ENCODE results near the gene CDH16.
"Not testable (repeated sequence)": the region's sequence is repeated elsewhere in the genome, so short reads cannot be mapped to it uniquely, and the experiment has no call there.

The CDH16 gene

GRCh38 chr16:66946974-66947301 lies 28.3 kb upstream of the CDH16 start:
- no peak overlapping the region for H3K4me3 ChIP-seq (ENCODE audit: low read depth, low read length)
- in situ Hi-C loops (cut with HindIII; ENCODE audit: low sequenced_read_pairs), result no loop called here
- no peak for DNase-seq (ENCODE audit: low read depth, low spot score)
- TF ChIP-seq CTCF (IDR thresholded peaks at IDR 0.05; ENCODE audit: low read depth, low read length), result no peak

- TF ChIP-seq CTCF (IDR thresholded peaks at IDR 0.05; ENCODE audit: low read depth, low read length), result no peak
- in situ Hi-C loops (cut with HindIII; ENCODE audit: low sequenced_read_pairs), result no loop called here
- no peak for DNase-seq (ENCODE audit: low read depth, low spot score)
- H3K4me3 ChIP-seq (ENCODE audit: low read depth, low read length), result no peak overlapping the region
Measured at GRCh38 chr16:66946541-66946940, 27.9 kb upstream of the CDH16 start.

GRCh38 chr16:66945939-66946338 lies 27.3 kb upstream of the CDH16 start:
- H3K4me3 ChIP-seq (ENCODE audit: low read depth, low read length), result no peak overlapping the region
- in situ Hi-C loops (cut with HindIII; ENCODE audit: low sequenced_read_pairs), result no loop called here
- TF ChIP-seq CTCF (IDR thresholded peaks at IDR 0.05; ENCODE audit: low read depth, low read length), result no peak
- DNase-seq (ENCODE audit: low read depth, low spot score), result no peak

- DNase-seq (ENCODE audit: low read depth, low spot score); H3K4me3 ChIP-seq (ENCODE audit: low read depth, low read length); in situ Hi-C loops (cut with HindIII; ENCODE audit: low sequenced_read_pairs): not testable (repeated sequence)
Measured at GRCh38 chr16:66944971-66945370, 26.3 kb upstream of the CDH16 start.

- no peak for DNase-seq (ENCODE audit: low read depth, low spot score)
- in situ Hi-C loops (cut with HindIII; ENCODE audit: low sequenced_read_pairs), result no loop called here
- no peak for TF ChIP-seq CTCF (IDR thresholded peaks at IDR 0.05; ENCODE audit: low read depth, low read length)
- H3K4me3 ChIP-seq (ENCODE audit: low read depth, low read length), result no peak overlapping the region
Measured at GRCh38 chr16:66944054-66944441, 25.4 kb upstream of the CDH16 start.

- TF ChIP-seq CTCF (IDR thresholded peaks at IDR 0.05; ENCODE audit: low read depth, low read length), result no peak
- no peak for DNase-seq (ENCODE audit: low read depth, low spot score)
- H3K4me3 ChIP-seq (ENCODE audit: low read depth, low read length), result no peak overlapping the region
- in situ Hi-C loops (cut with HindIII; ENCODE audit: low sequenced_read_pairs), result no loop called here
Measured at GRCh38 chr16:66943426-66944053, 24.9 kb upstream of the CDH16 start.

GRCh38 chr16:66942981-66943380 lies 24.3 kb upstream of the CDH16 start:
- no peak overlapping the region for H3K4me3 ChIP-seq (ENCODE audit: low read depth, low read length)
- in situ Hi-C loops (cut with HindIII; ENCODE audit: low sequenced_read_pairs), result no loop called here
- TF ChIP-seq CTCF (IDR thresholded peaks at IDR 0.05; ENCODE audit: low read depth, low read length), result no peak
- no peak for DNase-seq (ENCODE audit: low read depth, low spot score)
